OCI-LY3 (cell line): ENCODE data around the gene EXOC3L2.

ENCODE experiments used
- H2AFZ ChIP-seq: fragments of 200-600, 300-600 bp; shearing (Covaris generic); 2 replicates; pipeline ENCODE4 v1.6.0; 2014; ENCODE audit warnings: antibody characterized with exemption, low read depth, low read length
- H3K27ac ChIP-seq: fragments of 200-600, 300-600 bp; sonication (generic); 2 replicates; pipeline ENCODE4 v1.5.1; 2014; ENCODE audit warnings: mild to moderate bottlenecking, low read length, moderate library complexity, mixed read lengths
- H3K27me3 ChIP-seq: fragments of 200-600, 300-600 bp; sonication (generic); 2 replicates; pipeline ENCODE4 v1.6.1; 2014; ENCODE audit warnings: low read depth, low read length, mixed read lengths
- H3K36me3 ChIP-seq: fragments of 200-600, 300-600 bp; sonication (generic); replicated peaks from 2 replicates; pipeline ENCODE3; 2014; ENCODE audit warnings: low read depth, low read length, mixed read lengths
- H3K4me1 ChIP-seq: fragments of 300-600, 200-600 bp; sonication (generic); 2 replicates; pipeline ENCODE4 v1.6.1; 2014; ENCODE audit warnings: low read length, mixed read lengths
- H3K4me2 ChIP-seq: fragments of 200-600, 300-600 bp; sonication (generic); 2 replicates; pipeline ENCODE4 v1.6.1; 2014; ENCODE audit warnings: low read length, mixed read lengths
- H3K4me3 ChIP-seq: fragments of 300-600, 200-600 bp; sonication (generic); 2 replicates; pipeline ENCODE4 v1.5.1; 2014; ENCODE audit warnings: antibody characterized with exemption, mild to moderate bottlenecking, low read length, moderate library complexity
- H3K79me2 ChIP-seq: fragments of 300-600, 200-600 bp; shearing (Covaris generic); 2 replicates; pipeline ENCODE4 v1.6.1; 2014; ENCODE audit warnings: mild to moderate bottlenecking, low read length, mixed read lengths
- H3K9ac ChIP-seq: fragments of 300-600, 200-600 bp; shearing (Covaris generic); 2 replicates; pipeline ENCODE4 v1.6.0; 2014; ENCODE audit warnings: mild to moderate bottlenecking, low read length, moderate library complexity
- H3K9me3 ChIP-seq: fragments of 200-600, 300-600 bp; shearing (Covaris generic); 2 replicates; pipeline ENCODE4 v1.6.1; 2014; ENCODE audit warnings: low read length, mixed read lengths; ENCODE audit not compliant: insufficient read depth
- H4K20me1 ChIP-seq: fragments of 200-600, 300-600 bp; sonication (generic); 2 replicates; pipeline ENCODE4 v1.6.1; 2016; ENCODE audit warnings: low read length, mixed read lengths; ENCODE audit not compliant: insufficient read depth
- CTCF ChIP-seq: fragments of 200-600, 300-600 bp; sonication (generic); IDR thresholded peaks from 2 replicates; pipeline ENCODE4 v1.5.1; 2014; ENCODE audit warnings: antibody characterized with exemption, low read length, low read depth
- EZH2phosphoT487 ChIP-seq: fragments of 200-600 bp; shearing (Covaris generic); IDR thresholded peaks from 2 replicates; pipeline ENCODE4 v1.6.1; 2018; ENCODE audit warnings: antibody characterized with exemption, mixed run types, low read depth

The EXOC3L2 gene

DNA sequence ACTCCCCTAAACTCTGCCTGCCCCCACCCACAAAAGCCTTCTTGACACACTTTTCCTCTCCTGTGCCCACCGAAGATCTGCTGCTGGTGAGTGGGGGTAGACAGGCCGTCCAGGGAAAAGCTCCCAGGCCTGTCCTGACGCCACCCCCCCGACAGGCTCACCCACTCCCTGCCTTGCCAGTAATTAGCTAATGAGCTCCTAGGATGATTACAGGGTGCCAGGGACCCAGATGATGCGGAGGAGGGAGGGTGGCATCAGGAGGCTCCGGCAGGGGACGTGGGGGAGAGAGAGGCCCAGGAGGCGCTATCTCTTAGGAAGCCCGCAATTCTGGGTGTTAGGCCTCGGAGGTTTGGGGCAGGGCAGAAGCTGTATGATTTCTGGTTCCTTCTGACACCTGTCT, 32.9 kb upstream of the EXOC3L2 start:
- H3K27ac ChIP-seq = no peak overlapping the region
- H3K4me3 ChIP-seq = no peak overlapping the region
- H2AFZ ChIP-seq = no peak overlapping the region
- TF ChIP-seq EZH2phosphoT487 (no peak), CTCF (no peak)
- H3K9ac ChIP-seq = no peak overlapping the region
- H3K4me2 ChIP-seq = no peak overlapping the region
- H3K79me2 ChIP-seq = no peaks in the 10 kb centered on the region
- H3K9me3 ChIP-seq = no peaks in the 10 kb centered on the region
- H3K27me3 ChIP-seq = no peaks in the 10 kb centered on the region
- H3K36me3 ChIP-seq = peaks cover 18% of the 10 kb centered on the region
- no peaks in the 10 kb centered on the region for H3K4me1 ChIP-seq
- H4K20me1 ChIP-seq = no peaks in the 10 kb centered on the region

GRCh38 chr19:45276284-45276687, 31.1 kb upstream of the EXOC3L2 start:
- Histone ChIP-seq H3K27ac (no peak overlapping the region), H3K27me3 (no peaks in the 10 kb centered on the region), H3K9ac (no peak overlapping the region), H2AFZ (no peak overlapping the region), H3K9me3 (no peaks in the 10 kb centered on the region), H3K4me2 (no peak overlapping the region), H3K79me2 (no peaks in the 10 kb centered on the region), H3K4me1 (no peaks in the 10 kb centered on the region), H3K4me3 (no peak overlapping the region), H4K20me1 (no peaks in the 10 kb centered on the region), H3K36me3 (peaks cover 16% of the 10 kb centered on the region)
- TF ChIP-seq CTCF (no peak), EZH2phosphoT487 (no peak)

DNA sequence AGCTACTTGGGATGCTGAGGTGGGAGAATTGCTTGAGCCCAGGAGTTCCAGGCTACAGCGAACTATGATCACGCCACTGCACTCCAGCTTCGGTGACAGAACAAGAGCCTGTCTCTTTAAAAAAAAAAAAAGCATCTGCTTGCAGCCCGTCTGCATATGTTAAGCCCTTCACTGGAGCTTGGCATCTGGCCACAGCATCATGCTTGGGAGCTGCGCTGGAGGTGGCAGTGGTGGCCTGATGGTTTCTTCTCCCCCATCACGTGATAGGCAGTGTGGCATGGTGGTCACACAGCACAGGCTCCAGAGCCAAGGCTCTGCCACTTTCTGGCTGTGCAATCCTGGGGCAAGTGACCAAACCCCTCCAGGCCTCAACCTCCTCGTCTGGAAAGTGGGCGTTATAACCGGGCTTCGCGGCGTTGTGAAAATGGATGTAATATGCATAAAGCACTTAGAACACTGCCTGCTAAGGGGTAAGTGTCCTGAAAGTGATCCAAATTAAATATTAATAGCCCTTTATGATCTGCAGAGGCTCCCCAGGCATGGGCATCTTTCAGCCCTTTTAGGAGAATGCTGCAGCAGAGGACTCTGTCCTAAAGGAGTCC, 30.3 kb upstream of the EXOC3L2 start:
- H3K4me2 ChIP-seq = no peak overlapping the region
- TF ChIP-seq CTCF = no peak
- H3K27ac ChIP-seq = no peak overlapping the region
- H3K79me2 ChIP-seq = no peaks in the 10 kb centered on the region
- H3K4me1 ChIP-seq = no peaks in the 10 kb centered on the region
- no peaks in the 10 kb centered on the region for H3K27me3 ChIP-seq
- peaks cover 17% of the 10 kb centered on the region for H3K36me3 ChIP-seq
- H2AFZ ChIP-seq = no peak overlapping the region
- H3K9me3 ChIP-seq = no peaks in the 10 kb centered on the region
- H4K20me1 ChIP-seq = no peaks in the 10 kb centered on the region
- no peak overlapping the region for H3K4me3 ChIP-seq
- H3K9ac ChIP-seq = no peak overlapping the region

- Histone ChIP-seq H3K4me3 (no peak overlapping the region), H3K4me1 (no peaks in the 10 kb centered on the region), H3K79me2 (no peaks in the 10 kb centered on the region), H3K36me3 (peaks cover 13% of the 10 kb centered on the region), H3K4me2 (no peak overlapping the region), H3K9me3 (no peaks in the 10 kb centered on the region), H3K27me3 (no peaks in the 10 kb centered on the region), H3K27ac (no peak overlapping the region), H3K9ac (no peak overlapping the region), H2AFZ (no peak overlapping the region), H4K20me1 (no peaks in the 10 kb centered on the region)
- TF ChIP-seq CTCF (no peak), EZH2phosphoT487 (no peak)
Observed at GRCh38 chr19:45273521-45273855, 28.3 kb upstream of the EXOC3L2 start.
